Ecto neural progenitor cell (in vitro differentiated cells): ENCODE results near the gene RORC.
A peak's percentile ranks its signal among the peaks of the same experiment; 100 is the strongest.
"Not testable (repeated sequence)": the region's sequence is repeated elsewhere in the genome, so short reads cannot be mapped to it uniquely, and the experiment has no call there.

Experiments
- DNase-seq: peaks from one replicate; pipeline ENCODE4 v3.0.0-alpha.2; 2018; ENCODE audit warnings: low spot score

The RORC gene

DNA sequence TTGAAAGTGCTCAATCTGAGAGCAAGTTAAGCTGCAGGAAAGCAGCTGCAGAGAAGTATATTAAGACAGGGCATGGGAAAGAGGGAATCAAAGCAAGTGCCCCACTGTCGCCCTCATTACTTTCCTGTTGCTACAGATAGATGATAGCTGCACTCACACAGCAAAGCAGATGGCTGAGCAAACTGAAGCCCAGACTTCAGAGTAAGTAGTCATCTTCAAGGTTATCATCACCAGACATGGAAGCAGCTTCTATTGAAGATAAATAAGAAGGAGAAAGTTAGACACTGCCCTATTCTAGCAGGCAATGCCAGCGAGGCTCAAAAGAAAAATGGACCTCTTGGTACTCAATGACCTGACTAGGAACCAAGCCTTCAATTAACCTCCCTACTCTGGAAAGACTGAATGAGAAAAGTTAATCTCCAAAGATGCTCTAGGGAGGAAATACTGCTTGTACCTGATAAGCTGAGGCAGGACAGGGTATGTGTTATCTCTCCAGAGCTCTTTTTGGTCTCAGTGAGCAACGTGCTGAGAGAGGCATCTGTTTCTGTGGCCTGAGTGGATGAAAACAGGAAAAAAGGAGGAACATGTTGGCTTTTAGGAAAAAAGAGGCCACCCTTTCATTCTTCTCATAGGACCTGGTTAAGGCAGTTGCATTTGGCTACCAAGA is 57.2 kb downstream of the RORC start:
- DNase-seq = no peak

DNA sequence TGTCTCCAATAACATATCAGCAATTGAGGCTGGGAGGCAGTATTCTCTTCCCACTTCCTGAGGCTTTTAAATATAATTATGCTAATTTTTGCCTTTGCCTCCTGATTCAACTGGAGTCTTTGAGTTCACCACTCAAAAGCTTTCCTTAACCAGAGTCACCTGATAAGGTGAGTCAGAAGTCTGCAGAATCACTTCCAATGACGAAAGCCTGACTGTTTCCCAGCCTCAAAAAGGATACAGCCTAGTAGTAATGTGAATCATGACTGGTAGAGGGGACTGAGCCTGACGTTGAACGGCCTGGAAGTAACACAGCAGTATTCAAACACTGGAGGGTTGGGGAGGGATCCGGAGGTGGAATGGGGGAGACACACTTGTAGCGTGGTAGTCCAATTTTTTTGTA is 57.9 kb downstream of the RORC start:
- DNase-seq = no peak

DNA sequence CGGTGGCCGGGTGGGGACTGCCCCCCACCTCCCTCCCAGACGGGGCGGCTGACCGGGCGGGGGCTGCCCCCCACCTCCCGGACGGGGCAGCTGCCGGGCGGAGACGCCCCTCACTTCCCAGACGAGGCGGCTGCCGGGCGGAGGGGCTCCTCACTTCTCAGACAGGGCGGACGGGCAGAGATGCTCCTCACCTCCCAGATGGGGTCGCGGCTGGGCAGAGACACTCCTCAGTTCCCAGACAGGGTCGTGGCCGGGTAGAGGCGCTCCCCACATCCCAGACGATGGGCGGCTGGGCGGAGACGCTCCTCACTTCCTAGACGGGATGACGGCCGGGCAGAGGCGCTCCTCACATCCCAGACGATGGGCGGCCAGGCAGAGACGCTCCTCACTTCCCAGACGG is 62.3 kb downstream of the RORC start:
- not testable (repeated sequence) for DNase-seq

DNA sequence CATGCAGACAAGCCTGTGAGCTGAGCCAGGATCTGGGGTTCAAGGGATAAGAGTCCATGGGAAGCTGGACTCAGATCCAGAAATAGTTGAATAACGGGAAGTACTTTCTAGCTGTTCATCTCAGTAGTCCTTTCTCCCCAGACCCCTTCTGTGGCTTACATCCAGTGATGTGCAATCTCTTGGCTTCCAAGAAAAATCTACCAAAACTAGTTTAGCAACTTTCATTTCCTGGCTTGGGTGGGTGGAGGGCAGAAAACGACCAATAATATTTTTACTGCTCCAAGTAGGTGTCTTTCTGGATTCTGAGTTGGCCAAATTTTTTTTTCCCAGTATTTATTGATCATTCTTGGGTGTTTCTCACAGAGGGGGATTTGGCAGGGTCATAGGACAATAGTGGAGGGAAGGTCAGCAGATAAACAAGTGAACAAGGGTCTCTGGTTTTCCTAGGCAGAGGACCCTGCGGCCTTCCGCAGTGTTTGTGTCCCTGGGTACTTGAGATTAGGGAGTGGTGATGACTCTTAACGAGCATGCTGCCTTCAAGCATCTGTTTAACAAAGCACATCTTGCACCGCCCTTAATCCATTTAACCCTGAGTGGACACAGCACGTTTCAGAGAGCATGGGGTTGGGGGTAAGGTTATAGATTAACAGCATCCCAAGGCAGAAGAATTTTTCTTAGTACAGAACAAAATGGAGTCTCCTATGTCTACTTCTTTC is 63.1 kb downstream of the RORC start:
- DNase-seq = not testable (repeated sequence)

DNA sequence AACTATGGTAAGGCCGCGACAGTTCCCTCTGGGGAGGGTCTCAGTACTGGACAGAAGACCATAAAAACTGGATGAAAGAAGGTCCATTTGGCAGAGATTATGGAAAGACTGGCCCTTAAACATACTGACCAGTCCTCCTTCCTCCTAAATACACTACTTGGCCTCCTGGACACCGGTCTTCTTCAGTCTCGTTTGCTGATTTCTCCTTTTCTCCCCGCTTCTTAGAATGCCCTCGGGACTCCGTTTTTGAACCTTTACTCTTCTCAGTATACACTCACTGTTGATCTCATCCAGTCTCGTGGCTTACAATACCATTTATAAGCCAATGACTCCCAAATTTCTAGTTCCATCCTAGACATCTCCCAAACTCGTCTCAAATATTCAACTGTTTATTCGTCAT is 67.6 kb downstream of the RORC start:
- no peak for DNase-seq

DNA sequence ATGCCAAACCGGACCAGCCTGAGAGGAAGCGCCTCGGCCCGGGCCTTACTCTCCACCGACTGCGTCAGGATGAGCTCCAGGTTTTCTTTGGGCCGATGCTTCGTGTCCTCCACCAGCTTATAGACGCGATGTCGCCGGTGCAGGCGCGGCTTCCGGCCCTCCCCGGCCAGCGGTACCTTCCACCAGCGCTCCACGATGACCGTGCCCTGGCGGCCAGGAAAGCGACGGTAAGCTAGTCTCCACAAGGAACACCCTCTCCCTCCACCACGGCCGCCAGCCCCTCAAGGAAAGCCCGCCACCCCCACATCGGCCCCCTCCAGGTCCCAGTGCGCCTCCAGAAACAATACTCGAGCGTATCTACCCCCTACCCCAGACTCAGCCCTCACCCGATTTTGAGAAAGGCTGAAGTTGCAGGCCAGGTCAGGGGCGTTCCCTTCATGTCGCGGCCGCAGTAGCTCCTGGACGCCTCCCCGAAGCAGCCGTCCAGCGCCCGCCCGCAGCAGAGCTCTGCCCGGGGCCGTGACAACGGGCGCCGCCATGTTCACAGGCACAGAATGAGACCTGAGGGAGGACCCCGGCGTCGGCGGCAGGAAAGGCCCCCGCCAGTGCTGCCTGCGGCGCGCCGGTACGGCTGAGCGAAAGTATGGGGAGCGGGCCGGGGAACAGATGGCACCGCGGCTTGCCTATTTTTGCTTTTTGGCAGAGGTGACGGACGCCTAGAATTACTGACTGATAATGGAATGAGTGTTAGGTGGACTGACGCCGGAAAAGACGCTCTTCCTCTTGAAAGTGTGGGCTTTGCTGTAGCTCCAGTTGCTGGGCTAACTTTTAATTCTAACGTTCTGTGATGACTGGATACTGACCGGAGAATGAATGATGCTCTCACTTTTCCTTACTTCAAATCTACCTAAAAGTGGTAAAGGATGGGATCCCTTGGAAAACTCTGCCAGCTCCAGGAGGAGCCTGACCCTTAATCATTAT is 68.4 kb downstream of the RORC start, which contains the start of gene MRPL9:
Gene MRPL9, minus strand, starts transcription at position 556 of the 981 bp plus-strand sequence. Its CDS starts 17 bp downstream, at position 539.
- DNase-seq = peak; percentile 89

DNA sequence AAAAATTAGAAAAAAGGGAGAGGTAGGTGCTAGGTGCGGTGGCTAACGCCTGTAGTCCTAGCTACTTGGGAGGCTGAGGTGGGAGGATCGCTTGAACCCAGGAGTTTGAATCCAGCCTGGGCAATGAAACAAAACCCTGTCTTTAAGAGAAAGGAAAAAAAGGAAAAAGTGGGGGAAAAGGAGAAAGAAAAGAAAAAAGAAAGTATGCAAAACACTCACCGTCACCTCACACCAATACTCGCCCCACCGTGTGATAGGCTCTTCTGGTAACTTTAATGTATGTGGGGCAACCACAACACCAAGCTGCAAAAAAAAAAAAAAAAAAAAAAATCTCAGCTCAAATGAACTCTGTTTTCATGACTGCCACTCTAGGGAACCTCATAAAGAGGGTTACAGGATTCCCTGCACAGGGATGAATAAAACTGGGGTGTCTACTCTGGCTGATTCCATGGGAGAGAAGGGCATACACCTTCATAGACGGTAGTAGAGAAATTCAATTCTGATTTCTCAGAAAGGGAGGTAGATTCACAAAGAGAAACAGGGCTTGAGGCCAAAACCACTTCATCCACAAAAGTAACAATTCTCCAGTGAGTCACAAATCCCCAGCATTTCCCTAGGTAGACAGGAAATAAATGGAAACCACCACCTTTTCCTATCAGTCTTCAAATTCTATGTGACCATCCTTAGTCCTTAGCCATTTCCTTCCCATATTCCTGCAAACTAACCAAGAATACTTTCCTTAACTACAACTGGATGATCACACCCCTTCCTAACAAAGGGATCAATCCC is 70.8 kb downstream of the RORC start:
- DNase-seq = no peak

DNA sequence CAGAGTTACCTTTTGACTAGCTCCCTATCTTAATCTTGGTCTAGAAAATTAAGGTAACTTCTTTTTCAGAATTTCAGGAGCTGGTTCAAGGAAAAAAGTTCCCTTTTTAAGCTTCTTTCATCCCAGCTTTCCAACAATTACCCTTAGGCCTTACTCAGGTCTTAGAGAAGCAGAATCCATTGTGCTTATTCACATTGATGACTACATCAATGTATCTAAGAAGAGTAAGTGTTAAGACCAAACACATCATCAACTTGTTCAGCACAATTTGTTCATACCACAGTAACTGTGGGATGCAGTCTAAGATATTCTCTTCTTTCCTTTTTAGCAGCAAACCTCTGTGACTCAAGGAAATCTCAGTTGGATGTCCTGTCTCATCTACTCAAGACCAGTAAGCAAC is 72.4 kb downstream of the RORC start:
- DNase-seq = no peak

DNA sequence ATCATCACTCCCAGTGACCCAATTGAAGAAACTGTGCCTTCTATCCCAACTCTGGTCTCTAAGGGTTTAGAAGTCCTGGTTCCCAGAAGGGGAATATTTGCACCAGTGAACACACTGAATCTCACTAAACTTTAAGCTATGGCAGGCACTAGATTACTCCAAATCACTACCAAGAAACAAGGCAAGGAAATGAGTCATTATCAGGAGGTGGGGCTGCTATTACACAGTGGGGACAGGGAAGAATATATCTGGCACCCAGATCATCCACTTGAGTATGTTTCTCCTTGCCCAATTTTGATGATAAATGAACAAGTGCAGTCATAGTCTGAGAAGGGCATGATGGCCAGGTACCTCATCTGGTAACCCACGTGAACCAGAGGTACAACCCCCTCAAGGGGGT is 75.3 kb downstream of the RORC start:
- DNase-seq = no peak
